IMR-90 (cell line): Measurements from ENCODE around the gene EML4. TPM values are rescaled to one million over a fixed set of nuclear protein-coding genes. Genes with fewer than 3 reads are reported as not detected.

Source experiments
- ATAC-seq: fragments of 200-7000 bp; cut with Tn5 transposase; 2 replicates; pipeline ENCODE4 v1.9.1; 2020; ENCODE audit warnings: low read depth, mild to moderate bottlenecking, moderate library complexity
- BruUV-seq: library from RNA; stranded (reverse); fragments of 400-500 nt; replicated peaks from 2 replicates; lab custom pipeline; 2021; lab: Mats Ljungman, UMichigan
- CTCF ChIA-PET: fragments of 300-600 bp; formaldehyde crosslinking; extraction: SDS; loops from one replicate; lab custom pipeline; 2021; ENCODE audit warnings: antibody characterized with exemption; lab: Yijun Ruan, JAX
- POLR2A ChIA-PET: fragments of 300-600 bp; sonication (Branson Sonifier 250); formaldehyde crosslinking; loops from one replicate; lab custom pipeline; 2022; ENCODE audit warnings: antibody characterized with exemption; ENCODE audit not compliant: unreplicated experiment; lab: Charles Lee
- DNase-seq: peaks from one replicate; pipeline ENCODE4 v3.0.0; 2013
- H2AFZ ChIP-seq: replicated peaks from 2 replicates; pipeline ENCODE3; 2013; ENCODE audit warnings: low read length, mild to moderate bottlenecking; ENCODE audit not compliant: poor library complexity
- H2AK5ac ChIP-seq: 2 replicates; pipeline ENCODE4 v1.6.1; 2013; ENCODE audit warnings: low read depth, low read length, inconsistent platforms
- H2AK9ac ChIP-seq: replicated peaks from 2 replicates; pipeline ENCODE3; 2013; ENCODE audit warnings: mild to moderate bottlenecking, low read depth, low read length, moderate library complexity; ENCODE audit not compliant: poor library complexity
- H2BK120ac ChIP-seq: 2 replicates; pipeline ENCODE4 v1.6.1; 2013; ENCODE audit warnings: low read depth, low read length, inconsistent platforms
- H2BK15ac ChIP-seq: 3 replicates; pipeline ENCODE4 v1.6.1; 2013; ENCODE audit warnings: low read depth, low read length, inconsistent platforms
- H2BK20ac ChIP-seq: 2 replicates; pipeline ENCODE4 v1.6.1; 2013; ENCODE audit warnings: low read depth, mild to moderate bottlenecking, inconsistent platforms, low read length, moderate library complexity
- H2BK5ac ChIP-seq: 2 replicates; pipeline ENCODE4 v1.6.1; 2013; ENCODE audit warnings: mild to moderate bottlenecking, low read depth, low read length, inconsistent platforms; ENCODE audit not compliant: poor library complexity, severe bottlenecking
- H3K14ac ChIP-seq: replicated peaks from 2 replicates; pipeline ENCODE4 v1.6.1; 2013; ENCODE audit warnings: low read depth, low read length, inconsistent platforms
- H3K18ac ChIP-seq: 2 replicates; pipeline ENCODE4 v1.6.1; 2013; ENCODE audit warnings: low read depth, low read length, control low read depth
- H3K23ac ChIP-seq: 2 replicates; pipeline ENCODE4 v1.6.1; 2013; ENCODE audit warnings: low read depth, low read length, inconsistent platforms
- H3K27ac ChIP-seq: 2 replicates; pipeline ENCODE4 v1.5.1; 2013; ENCODE audit warnings: mild to moderate bottlenecking, control low read depth, low read length; ENCODE audit not compliant: insufficient read depth
- H3K27me3 ChIP-seq: 2 replicates; pipeline ENCODE4 v1.6.1; 2013; ENCODE audit warnings: low read length; ENCODE audit not compliant: control insufficient read depth, insufficient read depth
- H3K36me3 ChIP-seq: 2 replicates; pipeline ENCODE4 v1.6.1; 2013; ENCODE audit warnings: low read length, mixed read lengths; ENCODE audit not compliant: control insufficient read depth, insufficient read depth
- H3K4ac ChIP-seq: 2 replicates; pipeline ENCODE4 v1.6.1; 2013; ENCODE audit warnings: low read depth, low read length, inconsistent platforms
- H3K4me1 ChIP-seq: 2 replicates; pipeline ENCODE4 v1.6.1; 2013; ENCODE audit warnings: low read length, mixed read lengths; ENCODE audit not compliant: control insufficient read depth, insufficient read depth
- H3K4me2 ChIP-seq: 2 replicates; pipeline ENCODE4 v1.6.1; 2013; ENCODE audit warnings: low read depth, mild to moderate bottlenecking, control low read depth, low read length, moderate library complexity
- H3K4me3 ChIP-seq: 2 replicates; pipeline ENCODE4 v1.5.1; 2013; ENCODE audit warnings: low read depth, mild to moderate bottlenecking, control low read depth, low read length, moderate library complexity; ENCODE audit not compliant: insufficient read depth
- H3K56ac ChIP-seq: 2 replicates; pipeline ENCODE4 v1.6.1; 2013; ENCODE audit warnings: low read length, inconsistent platforms; ENCODE audit not compliant: insufficient read depth; ENCODE audit errors: extremely low read depth
- H3K79me1 ChIP-seq, 2 experiments: 2 replicates each; pipeline ENCODE4 v1.6.1; 2013; ENCODE audit warnings: low read length in 2 of 2, inconsistent platforms in 1 of 2, low read depth in 1 of 2
- H3K9ac ChIP-seq: 2 replicates; pipeline ENCODE4 v1.6.1; 2013; ENCODE audit warnings: low read depth, low read length, control low read depth
- H3K9me1 ChIP-seq: 2 replicates; pipeline ENCODE4 v1.6.1; 2013; ENCODE audit warnings: low read length, inconsistent platforms; ENCODE audit not compliant: insufficient read depth
- H3K9me3 ChIP-seq: 2 replicates; pipeline ENCODE4 v1.6.1; 2013; ENCODE audit warnings: low read length; ENCODE audit not compliant: control insufficient read depth, insufficient read depth
- H4K20me1 ChIP-seq: 2 replicates; pipeline ENCODE4 v1.6.1; 2013; ENCODE audit warnings: low read length, inconsistent platforms; ENCODE audit not compliant: insufficient read depth
- H4K5ac ChIP-seq: 2 replicates; pipeline ENCODE4 v1.6.1; 2013; ENCODE audit warnings: mild to moderate bottlenecking, low read depth, low read length, control low read depth
- H4K8ac ChIP-seq, 2 experiments: 2 replicates each; pipeline ENCODE4 v1.6.1; 2013; ENCODE audit warnings: low read depth in 2 of 2, low read length in 2 of 2, control low read depth in 1 of 2, inconsistent platforms in 1 of 2
- H4K91ac ChIP-seq: 2 replicates; pipeline ENCODE4 v1.6.1; 2013; ENCODE audit warnings: low read depth, low read length, inconsistent platforms; ENCODE audit not compliant: insufficient read depth
- BHLHE40 ChIP-seq: fragments of 150-350 bp; IDR thresholded peaks from 2 replicates; pipeline ENCODE4 v1.6.1; 2016; ENCODE audit warnings: mild to moderate bottlenecking, low read depth, low read length
- CEBPB ChIP-seq: IDR thresholded peaks from 2 replicates; pipeline ENCODE4 v1.6.1; 2012; ENCODE audit warnings: low read depth, low read length, improper control_type of control experiment
- CHD1 ChIP-seq: IDR thresholded peaks from 2 replicates; pipeline ENCODE4 v1.6.1; 2012; ENCODE audit warnings: low read depth, low read length, improper control_type of control experiment
- CTCF ChIP-seq: conservative IDR thresholded peaks from 2 replicates; pipeline ENCODE4 v1.5.1; 2012; ENCODE audit warnings: mild to moderate bottlenecking, low read depth, low read length, improper control_type of control experiment
- ELK1 ChIP-seq: fragments of 150-350 bp; IDR thresholded peaks from 2 replicates; pipeline ENCODE4 v1.6.1; 2016; ENCODE audit warnings: low read depth, mild to moderate bottlenecking, low read length, moderate library complexity, borderline replicate concordance
- FOS ChIP-seq: fragments of 150-350 bp; IDR thresholded peaks from 2 replicates; pipeline ENCODE4 v1.6.1; 2016; ENCODE audit warnings: low read depth, low read length
- MAFK ChIP-seq: IDR thresholded peaks from 2 replicates; pipeline ENCODE4 v1.6.1; 2012; ENCODE audit warnings: low read depth, low read length, improper control_type of control experiment
- MAZ ChIP-seq: IDR thresholded peaks from 2 replicates; pipeline ENCODE4 v1.6.1; 2012; ENCODE audit warnings: low read depth, mild to moderate bottlenecking, low read length, improper control_type of control experiment, moderate library complexity, borderline replicate concordance
- MXI1 ChIP-seq: IDR thresholded peaks from 2 replicates; pipeline ENCODE4 v1.6.1; 2012; ENCODE audit warnings: low read depth, mild to moderate bottlenecking, low read length, moderate library complexity, borderline replicate concordance
- NFE2L2 ChIP-seq: fragments of 150-350 bp; IDR thresholded peaks from 2 replicates; pipeline ENCODE4 v1.6.1; 2016; ENCODE audit warnings: low read depth, mild to moderate bottlenecking, low read length
- POLR2A ChIP-seq: IDR thresholded peaks from 2 replicates; pipeline ENCODE4 v1.6.1; 2012; ENCODE audit warnings: mild to moderate bottlenecking, low read depth, low read length
- RAD21 ChIP-seq: IDR thresholded peaks from 2 replicates; pipeline ENCODE4 v1.6.1; 2012; ENCODE audit warnings: low read length, improper control_type of control experiment
- RCOR1 ChIP-seq: IDR thresholded peaks from 2 replicates; pipeline ENCODE4 v1.6.1; 2012; ENCODE audit warnings: mild to moderate bottlenecking, low read length, improper control_type of control experiment; ENCODE audit not compliant: insufficient replicate concordance
- RFX5 ChIP-seq: IDR thresholded peaks from 2 replicates; pipeline ENCODE4 v1.8.0; 2012; ENCODE audit warnings: low read depth, mild to moderate bottlenecking, low read length, moderate library complexity
- SMC3 ChIP-seq: fragments of 150-350 bp; IDR thresholded peaks from 2 replicates; pipeline ENCODE4 v1.6.1; 2016; ENCODE audit warnings: low read depth, mild to moderate bottlenecking, antibody characterized with exemption, low read length, moderate library complexity
- USF2 ChIP-seq: fragments of 150-350 bp; IDR thresholded peaks from 2 replicates; pipeline ENCODE4 v1.6.1; 2017; ENCODE audit warnings: mild to moderate bottlenecking, antibody characterized with exemption, low read length, low read depth
- WGBS, 2 experiments: methylation state at CpG; one replicate each; pipeline versions ENCODE4 v1.1.5 to v1.1.7; 2013; ENCODE audit warnings: missing lambda C conversion rate in 2 of 2; ENCODE audit not compliant: insufficient read length in 1 of 2; ENCODE audit errors: extremely low coverage in 2 of 2; 5-methylcytosine and 5-hydroxymethylcytosine counted together
- dilution Hi-C: fragments of 300-500 bp; cut with HindIII; formaldehyde crosslinking; loops from one replicate; pipeline ENCODE4 v1.14.3; 2018; ENCODE audit warnings: low sequenced_read_pairs; ENCODE audit not compliant: unreplicated experiment
- in situ Hi-C: fragments of 300-500 bp; cut with MboI; formaldehyde crosslinking; loops from 3 replicates; pipeline ENCODE4 v1.14.3; 2019; ENCODE audit warnings: low sequenced_read_pairs, inconsistent platforms, mixed read lengths
- intact Hi-C: fragments of 100-400 bp; cut with micrococcal nuclease; formaldehyde crosslinking; loops from 2 replicates; pipeline ENCODE4 v1.10.0; 2022
- polyA plus RNA-seq, 3 experiments: library from polyadenylated mRNA; depleted of rRNA; stranded (reverse); fragments of >200 nt; gene quantifications; 2 replicates each; pipeline ENCODE4 v1.2.3, GENCODE V29; 2012; ENCODE audit warnings: low replicate concordance in 1 of 3
- total RNA-seq: library from RNA; depleted of rRNA; stranded (reverse); fragments of >200 nt; gene quantifications from 2 replicates; pipeline ENCODE4 v1.2.3, GENCODE V29; 2012

The EML4 gene
- total and polyA plus RNA-seq, 2 of the 4 experiments (the other 2 are of a cell fraction), result 29.7 to 73.7 TPM

GRCh38 chr2:42336361-42336965 is 167.3 kb downstream of the EML4 start:
- H2BK20ac ChIP-seq, result no peak overlapping the region
- no TSS peak for BruUV-seq
- H2BK5ac ChIP-seq, result no peak overlapping the region
- no peaks in the 10 kb centered on the region for H3K9me3 ChIP-seq
- DNase-seq (no peak), ATAC-seq (no peak)
- TF ChIP-seq RFX5, result no peak
- TF ChIP-seq CEBPB, result no peak
- TF ChIP-seq RAD21, result no peak
- no peak for TF ChIP-seq MAFK
- no peak for TF ChIP-seq ELK1
- no peak for TF ChIP-seq POLR2A
- TF ChIP-seq USF2, result no peak
- no peak for TF ChIP-seq MXI1
- no peak for TF ChIP-seq CTCF
- TF ChIP-seq BHLHE40, result no peak
- no peak for TF ChIP-seq FOS
- TF ChIP-seq SMC3, result no peak
- TF ChIP-seq RCOR1, result no peak
- TF ChIP-seq CHD1, result no peak
- TF ChIP-seq MAZ, result no peak
- TF ChIP-seq NFE2L2, result no peak
- dilution Hi-C loops (no loop called here), in situ Hi-C loops (no loop called here), intact Hi-C loops (no loop called here)
- no peak overlapping the region for H2AK9ac ChIP-seq
- H4K5ac ChIP-seq, result no peak overlapping the region
- H3K14ac ChIP-seq, result no peak overlapping the region
- no peak overlapping the region for H4K91ac ChIP-seq
- peaks cover 29 to 58% of the 10 kb centered on the region in 2 experiments for H3K79me1 ChIP-seq
- no peak overlapping the region for H2BK15ac ChIP-seq
- no peaks in the 10 kb centered on the region for H3K27me3 ChIP-seq
- H3K9ac ChIP-seq, result no peak overlapping the region
- H4K20me1 ChIP-seq, result no peaks in the 10 kb centered on the region; the same call in 1 of the 2 replicates
- 90% methylated on average over 2 of the region's 9 CpGs; no CpG with 5 or more reads in 1 of the 2 experiments for WGBS, 2 experiments
- CTCF ChIA-PET, result no interaction called here
- no peak overlapping the region for H2AFZ ChIP-seq
- no peak overlapping the region for H2AK5ac ChIP-seq
- no peak overlapping the region for H3K4me3 ChIP-seq
- no peak overlapping the region for H3K4ac ChIP-seq
- H3K9me1 ChIP-seq, result peaks cover 11% of the 10 kb centered on the region
- H3K27ac ChIP-seq, result no peak overlapping the region
- H3K23ac ChIP-seq, result no peak overlapping the region
- POLR2A ChIA-PET, result no interaction called here
- H3K4me1 ChIP-seq, result peaks cover 2% of the 10 kb centered on the region; the same call in 1 of the 2 replicates
- no peak overlapping the region for H3K4me2 ChIP-seq
- no peak overlapping the region for H4K8ac ChIP-seq
- H3K36me3 ChIP-seq, result peaks cover 47% of the 10 kb centered on the region
- H3K56ac ChIP-seq, result no peak overlapping the region
- H3K18ac ChIP-seq, result no peak overlapping the region
- no peak overlapping the region for H2BK120ac ChIP-seq
